Renal cortex interstitium (tissue), 11 donors: Measurements from ENCODE around the gene COL8A2. TPM values are rescaled to one million over a fixed set of nuclear protein-coding genes. Genes with fewer than 3 reads are reported as not detected.

Experiments used
- DNase-seq, 11 donors: peaks; one replicate each; pipeline ENCODE4 v3.0.0-alpha.2; 2013; ENCODE audit warnings: low read depth in 9 of 11, low spot score in 4 of 11; ENCODE audit errors: extremely low read depth in 1 of 11
- polyA plus RNA-seq, 3 donors: library from polyadenylated mRNA; unstranded; fragments of 120-200 nt; gene quantifications; one replicate each; pipeline ENCODE4 v1.2.1, GENCODE V29; 2013; ENCODE audit not compliant: insufficient read length in 3 of 3

Gene COL8A2
- polyA plus RNA-seq, 3 donors: 1.3 to 3.2 (median 1.7) TPM

- peak in 3 of 11 donors; percentile 13 to 24 (median 23) for DNase-seq
These were observed 40.4 kb downstream of the COL8A2 start for GRCh38 chr1:36084497-36085115.

DNA sequence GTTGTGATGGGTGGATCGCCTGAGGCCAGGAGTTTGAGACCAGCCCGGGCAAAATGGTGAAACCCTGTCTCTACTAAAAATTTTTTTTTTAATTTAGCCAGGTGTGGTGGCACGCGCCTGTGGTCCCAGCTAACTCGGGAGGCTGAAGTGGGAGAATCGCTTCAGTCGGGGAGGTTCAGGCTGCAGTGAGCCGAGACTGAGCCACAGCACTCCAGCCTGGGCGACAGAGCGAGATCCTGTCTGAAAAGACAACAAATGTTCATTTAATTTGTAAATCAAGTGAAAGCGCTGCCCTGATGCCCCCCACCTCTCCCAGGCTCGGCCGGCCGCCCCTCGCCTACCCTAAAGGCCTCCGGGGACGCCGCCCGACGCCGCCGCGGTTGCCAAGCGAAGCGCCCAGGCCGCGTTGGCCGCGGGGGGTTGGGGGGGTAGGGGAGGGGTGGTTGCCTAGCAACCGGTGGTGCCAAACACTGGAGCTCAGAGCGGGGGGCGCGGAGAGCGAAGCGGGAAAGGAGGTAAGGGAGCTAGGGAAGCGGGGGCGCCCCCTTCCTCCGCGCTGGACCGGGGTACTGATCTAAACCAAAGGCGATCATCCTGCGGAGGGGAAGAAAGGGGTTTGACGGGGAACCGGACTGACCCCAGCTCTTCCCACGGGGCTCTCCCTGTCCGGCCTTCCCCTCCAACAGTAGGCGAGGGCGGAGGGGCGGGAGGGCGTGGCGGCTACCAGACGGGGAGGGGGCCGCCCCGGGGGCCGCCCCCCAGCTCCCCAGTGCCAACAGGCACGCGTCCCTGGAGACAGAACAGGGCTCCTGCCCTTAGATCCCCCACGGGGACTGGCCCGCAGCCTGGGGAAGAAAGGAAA, 41.2 kb downstream of the COL8A2 start, which contains the start of gene TEKT2:
Gene TEKT2 (plus strand): TSS at position 460 of the 862 bp plus-strand sequence. CDS start 828 bp downstream, outside the sequence.
- peak; percentile 60 to 84 (median 77) for DNase-seq

GRCh38 chr1:36083219-36083618, 41.8 kb downstream of the COL8A2 start:
- no peak for DNase-seq

DNA sequence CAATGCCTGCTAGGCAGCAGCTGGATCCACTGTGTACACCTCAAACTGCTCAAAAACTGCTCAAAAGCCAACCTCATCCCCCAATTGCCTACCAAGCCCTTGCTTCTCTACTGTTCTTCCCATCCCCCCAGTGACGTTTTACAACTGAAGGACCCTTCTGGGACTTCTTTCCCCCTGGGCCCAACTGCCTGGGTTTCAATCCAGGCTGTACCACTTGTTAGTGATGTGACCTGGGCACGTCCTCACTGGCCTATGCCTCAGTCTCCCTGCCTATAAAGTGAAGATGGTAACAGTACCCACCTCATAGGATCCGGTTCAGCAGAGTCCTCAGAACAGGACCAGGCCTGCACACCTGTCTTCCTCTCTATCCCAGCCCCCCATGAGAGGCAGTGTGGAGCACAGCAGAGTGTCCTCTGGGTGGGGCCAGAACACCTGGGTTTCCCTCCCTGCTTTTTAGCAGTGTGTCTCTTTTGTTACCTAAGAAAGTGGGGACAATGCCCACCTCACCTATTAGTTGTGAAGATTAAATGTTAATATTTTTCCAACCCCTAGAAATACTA, 43.0 kb downstream of the COL8A2 start:
- no peak for DNase-seq

DNA sequence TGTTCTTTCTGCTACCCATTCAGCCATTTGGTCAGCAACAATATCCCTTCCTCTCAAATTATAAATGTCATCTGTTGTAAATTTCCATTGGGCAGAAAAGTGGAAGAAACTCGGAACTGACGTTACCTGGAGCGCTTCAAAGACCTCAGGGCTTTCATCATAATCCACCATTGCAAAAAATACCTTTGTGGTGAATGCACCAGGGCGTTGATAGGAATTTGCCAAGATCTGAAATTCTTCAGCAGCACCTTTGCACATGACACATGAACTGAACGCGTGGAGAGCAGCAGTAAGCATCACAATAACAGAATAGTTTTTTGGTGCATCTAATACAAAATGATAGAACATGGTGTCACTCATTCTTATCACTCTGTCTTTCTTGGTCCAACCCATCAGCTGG, 44.2 kb downstream of the COL8A2 start:
- DNase-seq: no peak

- no peak for DNase-seq
These were observed 44.8 kb downstream of the COL8A2 start for GRCh38 chr1:36080236-36080635.

GRCh38 chr1:36076979-36077573, 47.9 kb downstream of the COL8A2 start:
- DNase-seq: no peak

DNA sequence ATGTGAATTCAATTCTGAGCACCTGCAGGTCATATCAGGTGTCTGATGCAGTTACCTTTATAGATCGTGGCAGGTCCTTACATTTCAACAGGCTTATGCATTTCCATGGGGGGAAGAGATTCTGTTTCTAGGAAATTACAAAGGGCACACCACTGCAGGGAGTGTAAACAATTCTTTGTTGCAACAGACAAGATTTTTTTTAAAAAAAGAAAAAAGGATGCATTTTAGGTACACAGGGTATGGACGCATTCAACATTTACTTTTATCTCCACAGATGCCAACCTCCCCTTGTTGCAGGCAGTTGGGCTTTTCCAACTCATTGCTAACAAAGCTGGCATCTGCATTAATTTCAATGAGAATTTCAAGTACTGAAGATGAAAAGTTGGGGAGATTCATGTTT, 54.7 kb downstream of the COL8A2 start:
- no peak for DNase-seq

GRCh38 chr1:36068866-36069265, 56.2 kb downstream of the COL8A2 start:
- no peak for DNase-seq

DNA sequence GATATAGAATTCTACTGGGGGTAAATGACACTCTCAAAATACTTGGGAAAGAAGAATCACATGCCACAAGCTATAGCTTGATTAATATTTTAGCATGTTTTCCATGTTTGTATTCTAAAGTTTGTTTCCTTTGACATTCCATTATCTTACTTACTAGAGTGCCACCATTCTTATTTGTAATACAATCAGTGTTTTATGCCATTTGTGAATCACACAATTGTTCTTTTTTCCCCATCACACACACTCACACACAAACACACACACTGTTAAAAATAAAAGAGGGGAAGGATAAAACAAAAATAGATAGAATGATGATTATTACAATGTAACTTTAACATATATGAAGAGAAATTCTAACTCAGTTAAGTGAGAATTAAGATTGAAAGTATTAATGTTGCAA, 57.2 kb downstream of the COL8A2 start:
- DNase-seq: no peak

DNA sequence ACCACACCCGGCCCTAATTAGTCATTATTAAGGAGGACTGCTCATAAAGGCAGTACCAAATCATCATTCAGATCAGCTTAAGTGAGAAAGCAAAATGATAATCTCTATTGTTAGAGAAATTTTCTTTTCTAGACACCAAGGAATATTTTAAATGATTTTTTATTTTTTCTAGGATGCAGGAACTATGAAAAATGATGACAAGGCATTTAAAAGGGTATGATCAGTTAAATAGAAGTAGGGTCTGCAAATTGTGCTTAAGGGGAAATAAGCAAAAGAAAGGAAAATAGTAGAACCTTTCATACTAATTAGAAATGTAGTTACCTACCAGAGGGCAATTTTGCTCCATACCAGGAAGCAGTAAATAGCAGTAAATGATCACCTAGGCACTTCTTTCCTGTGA, 62.7 kb downstream of the COL8A2 start:
- no peak for DNase-seq

- DNase-seq: no peak
These were observed 69.3 kb downstream of the COL8A2 start for GRCh38 chr1:36055706-36056105.

GRCh38 chr1:36053978-36054377, 71.0 kb downstream of the COL8A2 start:
- no peak for DNase-seq

DNA sequence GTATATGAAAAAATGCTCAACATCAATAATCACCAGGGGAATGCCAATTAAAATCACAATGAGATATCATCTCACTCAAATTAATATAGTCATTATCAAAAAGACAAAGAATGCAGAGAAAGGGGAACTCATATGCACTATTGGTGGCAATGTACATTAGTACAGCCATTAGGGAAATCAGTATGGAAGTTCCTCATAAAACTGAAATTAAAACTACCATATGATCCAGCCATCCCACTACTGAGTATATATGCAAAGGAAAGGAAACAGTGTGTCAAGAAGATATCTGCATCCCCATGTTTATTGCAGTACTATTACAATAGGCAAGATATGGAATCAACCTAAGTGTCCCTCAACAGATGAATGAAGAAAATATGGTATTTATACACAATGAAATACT, 73.2 kb downstream of the COL8A2 start:
- no peak for DNase-seq

Other genes with a start within 250 kb of the COL8A2 start
- 10 to 100 TPM; 17.1 to 18.5 (median 17.2) TPM for gene AGO1, start 242.0 kb downstream of the COL8A2 start, polyA plus RNA-seq
- 10 to 100 TPM; 11.6 to 13.8 (median 11.8) TPM for gene AGO3, start 194.1 kb downstream of the COL8A2 start, polyA plus RNA-seq
- gene TEKT2, start 41.1 kb downstream of the COL8A2 start, polyA plus RNA-seq: 10 to 100 TPM; 11.5 to 14.9 (median 13.0) TPM
- gene ADPRS, start 36.3 kb downstream of the COL8A2 start, polyA plus RNA-seq: 10 to 100 TPM; 29.7 to 35.3 (median 34.4) TPM
- 10 to 100 TPM; 61.4 to 65.5 (median 64.4) TPM for gene TRAPPC3, start 24.3 kb upstream of the COL8A2 start, polyA plus RNA-seq
- gene MAP7D1, start 30.9 kb upstream of the COL8A2 start, polyA plus RNA-seq: 10 to 100 TPM; 49.4 to 77.8 (median 55.9) TPM
- gene THRAP3, start 99.2 kb upstream of the COL8A2 start, polyA plus RNA-seq: 100 to 1,000 TPM; 145 to 151 (median 147) TPM
- gene SH3D21, start 181.1 kb upstream of the COL8A2 start, polyA plus RNA-seq: 10 to 100 TPM; 19.0 to 43.2 (median 30.3) TPM
- 100 to 1,000 TPM in 1 of 3 donors, 10 to 100 TPM in 2; 38.1 to 102 (median 89.8) TPM for gene EVA1B, start 198.4 kb upstream of the COL8A2 start, polyA plus RNA-seq